HG03575 (cell line): ENCODE data around the gene GOLIM4.
A peak's percentile ranks its signal among the peaks of the same experiment; 100 is the strongest.

Experiments used
- ATAC-seq: cut with Tn5 transposase; IDR thresholded peaks from one replicate; pipeline ENCODE4 v1.9.1; 2021; ENCODE audit not compliant: unreplicated experiment, insufficient number of reproducible peaks, low FRiP score; ENCODE audit errors: extremely low read depth

The GOLIM4 gene

DNA sequence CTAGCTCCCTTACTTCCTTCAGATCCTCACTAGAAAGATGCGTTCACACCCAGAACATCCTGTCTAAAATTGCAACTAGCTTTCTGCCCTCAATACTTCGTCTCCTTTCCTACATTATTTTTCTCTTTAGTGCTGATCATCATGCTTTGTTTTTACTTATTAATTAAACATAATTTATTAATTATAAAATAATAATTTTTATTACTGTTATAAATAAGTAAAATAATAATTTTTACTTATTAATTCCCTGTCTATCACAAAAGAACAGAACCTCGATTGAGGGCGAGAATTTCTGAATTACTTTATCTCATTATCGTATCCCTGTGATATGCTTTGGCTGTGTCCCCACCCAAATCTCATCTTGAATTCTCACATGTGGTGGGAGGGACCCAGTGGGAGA is 41.3 kb downstream of the GOLIM4 start:
- no peak for ATAC-seq

DNA sequence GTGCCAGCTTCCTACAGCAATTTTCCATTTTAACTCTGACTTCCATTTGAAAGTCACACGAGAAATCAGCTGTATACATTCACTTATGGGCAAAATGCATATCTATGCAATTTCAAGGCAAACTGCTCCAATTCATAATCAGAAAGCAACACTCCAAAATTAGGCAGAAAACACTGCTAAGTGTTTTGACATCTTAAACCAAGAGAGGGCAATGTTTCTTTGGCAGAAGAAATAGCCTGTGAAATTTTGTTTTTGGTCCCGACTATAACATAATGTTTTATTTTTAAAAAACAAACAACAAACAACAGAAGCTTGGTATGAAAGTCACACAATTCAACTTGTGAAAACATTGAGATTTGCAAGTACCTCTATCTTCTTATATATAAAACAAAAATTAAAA is 42.6 kb downstream of the GOLIM4 start:
- ATAC-seq: no peak

DNA sequence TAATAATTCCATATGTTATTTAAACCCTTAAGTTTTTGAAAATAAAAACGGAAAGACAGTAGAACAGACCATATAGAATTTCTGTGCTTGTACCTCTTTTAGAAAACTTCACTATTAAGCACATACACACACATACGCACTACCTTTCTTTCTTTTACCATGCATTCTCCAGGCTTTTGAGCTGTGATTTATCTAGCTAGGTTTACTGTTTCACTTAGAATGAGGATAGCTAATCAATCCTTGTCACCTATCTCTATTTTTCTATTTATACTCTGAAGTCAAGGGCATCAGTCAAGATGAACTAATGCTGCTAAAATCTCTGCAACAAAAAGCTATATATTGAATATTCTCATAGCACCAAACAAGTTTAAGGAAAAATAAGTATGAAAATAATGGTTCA is 43.2 kb downstream of the GOLIM4 start:
- ATAC-seq: no peak

DNA sequence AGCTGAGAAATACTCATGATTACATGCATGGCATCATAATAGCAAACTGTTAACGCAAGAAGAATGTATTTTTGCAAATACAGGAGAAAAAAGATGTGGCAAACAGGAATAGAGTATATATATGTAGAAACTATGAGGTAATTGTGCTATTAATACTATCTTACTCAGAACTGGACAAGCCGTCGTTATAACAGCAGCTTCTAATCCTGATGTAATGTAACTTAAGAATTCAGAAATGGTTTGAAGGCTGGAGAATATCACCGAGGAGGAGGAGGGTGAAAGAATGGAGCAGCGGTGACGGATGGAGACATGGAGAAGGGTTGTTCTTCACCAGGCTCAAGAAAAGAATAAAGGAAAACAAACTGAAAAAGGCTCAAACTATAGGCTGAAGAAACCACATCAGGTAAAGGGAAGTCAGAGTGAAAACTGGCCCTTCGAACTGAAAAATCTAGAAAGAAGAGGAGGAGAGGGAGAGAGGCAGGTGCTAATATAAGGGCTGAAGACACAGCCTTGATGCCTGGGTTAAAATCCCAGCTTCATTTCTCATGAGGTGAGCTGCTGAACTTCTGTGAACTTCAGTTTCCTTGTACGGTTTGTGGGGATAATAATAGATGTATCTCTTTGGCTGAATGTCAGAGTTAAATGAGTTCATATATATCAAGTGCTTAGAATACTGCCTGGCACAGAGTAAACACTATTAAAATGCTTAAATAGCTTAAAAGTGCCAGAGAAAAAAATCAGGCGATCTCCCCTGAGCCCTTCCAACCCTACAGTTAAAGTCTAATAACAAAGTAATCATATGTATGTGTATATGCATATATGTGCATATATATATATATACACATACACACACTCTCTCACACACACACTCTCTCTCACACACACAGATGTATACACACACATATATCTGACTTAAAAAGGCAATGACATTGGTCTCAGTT is 43.9 kb downstream of the GOLIM4 start:
- peak; percentile 55 for ATAC-seq

DNA sequence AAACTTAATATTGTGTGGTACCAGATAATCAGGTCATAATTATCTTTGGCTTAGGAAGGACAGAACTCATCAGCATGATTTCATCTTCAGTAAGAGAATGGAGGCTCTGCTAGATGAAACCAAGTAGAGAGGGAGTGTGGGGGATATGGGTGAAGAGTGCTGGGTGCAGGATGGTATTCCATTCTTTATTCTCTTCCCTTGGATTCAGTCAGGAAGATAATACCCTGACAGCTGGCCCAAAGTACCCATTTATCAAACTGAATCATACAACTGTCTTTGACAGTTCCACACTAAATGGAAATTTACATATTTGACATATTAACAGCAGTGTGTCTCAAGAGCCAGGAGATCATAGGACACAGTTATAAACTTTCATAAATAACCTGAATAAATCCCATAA is 44.7 kb downstream of the GOLIM4 start:
- ATAC-seq: no peak

DNA sequence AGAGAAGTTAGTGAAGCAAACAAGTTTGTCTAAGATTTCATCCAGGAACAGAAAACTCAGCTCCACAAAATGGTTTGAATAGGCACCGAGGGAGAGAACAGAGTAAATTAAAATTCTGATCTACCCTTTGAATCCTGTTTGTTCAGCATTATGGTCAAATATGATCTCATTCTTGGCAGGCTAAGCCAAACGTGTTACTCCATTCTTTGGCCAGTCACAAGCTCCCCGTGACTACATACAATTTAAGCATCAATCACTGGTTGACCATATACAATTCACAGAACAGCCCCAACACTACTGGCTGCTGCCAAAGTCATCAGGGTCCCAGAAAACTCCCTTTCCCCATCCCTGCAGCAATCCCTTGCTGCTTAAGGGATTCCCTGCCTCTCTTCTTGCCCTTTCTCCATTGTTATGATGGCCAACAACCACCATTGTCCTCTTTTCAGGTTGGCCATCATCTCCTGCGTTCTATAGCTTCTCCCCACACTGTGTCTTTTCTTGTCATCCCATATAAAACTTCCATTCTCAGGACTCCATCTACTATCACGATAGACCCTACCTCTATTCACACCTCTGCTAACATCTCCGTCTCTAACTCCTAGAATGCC is 46.3 kb downstream of the GOLIM4 start:
- ATAC-seq: no peak

DNA sequence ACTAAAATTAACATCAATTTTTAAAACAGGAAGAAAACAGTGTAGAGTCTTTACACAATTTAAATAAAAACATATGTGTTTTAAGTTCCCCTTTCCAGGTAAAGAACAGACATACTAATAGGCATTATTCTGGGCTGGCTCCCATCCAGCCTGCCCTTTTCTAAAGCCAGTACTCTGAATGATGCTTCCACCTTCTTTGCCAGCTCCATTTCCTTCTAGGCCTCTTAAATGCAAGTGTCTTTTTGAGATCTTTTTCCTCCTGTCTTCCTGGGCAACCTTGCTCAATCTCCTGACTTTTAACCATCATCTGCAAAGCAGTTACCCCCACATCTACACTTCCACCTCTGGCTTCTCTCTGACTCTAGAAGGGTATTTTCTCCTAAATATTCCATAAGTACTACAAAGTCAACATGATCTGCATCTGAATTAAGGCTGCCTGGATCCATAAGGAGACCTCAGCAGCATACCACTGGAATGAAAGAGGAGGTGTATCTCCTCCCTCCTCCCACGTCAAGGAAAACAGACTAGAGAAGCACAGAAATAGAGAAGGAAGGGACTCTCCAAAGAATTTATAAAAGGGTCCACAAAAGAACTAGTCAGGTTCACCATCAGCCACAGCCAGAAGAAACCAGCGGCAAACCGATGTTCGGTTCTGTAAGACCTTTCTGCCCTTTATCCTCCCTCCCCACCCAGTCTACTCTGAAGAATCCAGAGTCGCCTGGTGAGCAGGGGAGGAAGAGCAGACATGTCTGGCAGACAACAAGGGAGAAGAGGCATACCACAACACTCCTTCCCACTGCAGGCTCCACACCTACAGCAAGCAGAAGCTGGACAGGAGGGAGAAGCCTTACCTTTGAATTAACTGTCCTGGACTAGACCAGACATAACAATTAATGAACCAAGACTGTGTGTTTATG is 47.1 kb downstream of the GOLIM4 start:
- no peak for ATAC-seq

DNA sequence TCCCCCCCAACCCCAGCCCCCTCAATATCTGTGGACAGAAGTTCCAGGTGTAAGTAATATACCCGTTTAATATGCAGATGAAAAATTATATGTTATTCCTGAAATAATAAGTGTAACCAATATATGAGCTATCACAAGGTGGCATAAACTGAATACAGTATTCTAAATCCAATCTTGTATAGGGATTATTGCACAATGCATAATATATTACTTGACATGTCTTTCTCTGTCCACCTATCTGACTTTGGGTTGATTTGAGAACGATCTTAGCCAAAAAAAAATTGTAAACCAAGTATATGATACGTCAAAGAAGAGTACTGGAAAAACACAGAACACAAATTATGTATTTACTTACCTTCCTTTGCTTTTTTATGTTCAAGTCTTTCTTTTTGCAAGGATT is 47.8 kb downstream of the GOLIM4 start:
- ATAC-seq: no peak

DNA sequence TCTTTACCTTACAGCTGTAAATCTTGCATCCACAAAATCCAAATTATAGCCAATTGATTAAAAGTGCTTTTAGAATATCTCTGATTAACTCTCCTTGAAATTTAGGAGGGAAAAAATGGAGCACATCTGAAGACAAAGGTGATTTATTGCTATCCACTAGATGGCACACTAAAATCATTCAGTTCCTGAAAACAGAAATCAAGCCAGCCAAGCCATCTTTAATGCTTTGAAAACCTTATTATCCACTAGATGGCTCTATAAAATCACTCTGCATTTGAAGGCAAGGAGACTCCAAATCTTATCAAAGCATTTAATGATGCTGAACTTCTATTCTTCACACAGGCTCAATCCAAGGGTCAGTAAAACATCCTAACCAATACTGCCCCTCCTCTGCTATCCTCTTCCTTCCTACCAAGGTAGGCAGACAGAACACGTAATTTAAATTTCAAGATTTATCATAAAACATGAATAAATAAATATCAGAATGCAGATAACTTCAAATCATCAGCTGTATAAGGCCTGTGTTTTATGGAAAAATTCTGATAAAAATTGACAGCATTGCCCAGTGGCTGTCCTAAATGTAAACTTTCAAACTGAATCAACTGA is 48.4 kb downstream of the GOLIM4 start:
- ATAC-seq: peak; percentile 71

DNA sequence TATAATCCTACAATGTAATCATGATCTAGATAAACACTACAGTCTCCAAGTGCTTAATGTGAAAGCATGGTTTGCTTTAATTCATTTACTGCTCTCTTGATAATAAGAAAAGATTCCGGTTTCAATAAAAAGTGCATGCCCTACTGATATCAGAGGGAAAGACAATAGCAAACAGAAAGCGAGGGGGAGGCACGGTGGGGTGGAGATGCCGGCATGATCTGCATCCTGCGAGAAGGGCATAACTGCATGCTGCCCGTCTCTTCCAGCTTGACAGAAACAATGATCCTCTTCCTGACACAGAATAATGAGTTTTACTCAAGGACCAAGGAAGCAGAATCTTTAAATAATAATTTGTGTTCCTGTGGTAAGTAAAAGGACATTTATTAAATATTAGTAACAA is 51.7 kb downstream of the GOLIM4 start:
- ATAC-seq: no peak

DNA sequence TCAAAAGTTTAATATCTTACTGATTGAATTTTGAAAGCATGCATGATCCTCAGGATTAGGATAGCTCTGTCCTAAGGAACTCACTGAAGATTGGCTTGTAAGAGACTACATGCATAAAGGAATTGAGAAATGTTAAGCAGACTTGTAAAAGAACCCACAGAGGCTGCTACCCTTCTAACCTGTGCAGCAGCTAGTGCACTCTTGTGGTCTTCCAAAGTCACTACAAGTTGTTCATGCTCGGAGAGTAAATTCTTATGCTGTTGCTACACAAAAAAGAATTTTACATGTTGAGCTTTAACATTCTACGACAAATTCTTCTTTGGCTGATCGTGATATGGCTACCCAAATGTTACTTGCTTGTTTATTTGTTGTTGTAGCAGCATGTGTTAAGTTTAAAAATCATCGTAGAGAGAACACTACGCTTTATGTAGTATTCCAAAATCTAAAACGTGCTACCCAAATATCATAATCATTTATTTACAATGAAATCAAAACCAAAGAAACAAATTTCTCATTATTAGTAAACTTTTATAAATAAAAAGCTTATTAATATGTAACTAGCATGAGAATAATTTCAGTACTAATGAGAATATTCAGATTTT is 55.0 kb downstream of the GOLIM4 start:
- ATAC-seq: no peak

DNA sequence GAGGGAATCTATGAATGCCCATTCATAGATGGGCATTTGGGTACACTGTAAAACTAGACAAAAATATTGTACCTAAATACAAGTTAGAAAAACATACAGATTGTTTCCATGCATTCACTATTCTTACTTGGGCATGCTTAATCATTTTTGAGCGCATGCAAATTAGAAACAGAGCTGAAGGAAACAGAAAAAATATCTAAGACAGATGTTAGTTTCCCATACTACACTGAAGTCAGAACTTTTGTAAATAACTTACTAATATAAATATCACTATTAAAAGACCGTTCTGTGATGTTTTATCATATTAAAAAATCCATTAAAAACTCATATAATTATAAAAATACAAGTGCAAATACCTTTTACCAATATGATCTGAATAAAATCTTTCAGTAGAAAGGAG is 58.7 kb downstream of the GOLIM4 start:
- no peak for ATAC-seq

DNA sequence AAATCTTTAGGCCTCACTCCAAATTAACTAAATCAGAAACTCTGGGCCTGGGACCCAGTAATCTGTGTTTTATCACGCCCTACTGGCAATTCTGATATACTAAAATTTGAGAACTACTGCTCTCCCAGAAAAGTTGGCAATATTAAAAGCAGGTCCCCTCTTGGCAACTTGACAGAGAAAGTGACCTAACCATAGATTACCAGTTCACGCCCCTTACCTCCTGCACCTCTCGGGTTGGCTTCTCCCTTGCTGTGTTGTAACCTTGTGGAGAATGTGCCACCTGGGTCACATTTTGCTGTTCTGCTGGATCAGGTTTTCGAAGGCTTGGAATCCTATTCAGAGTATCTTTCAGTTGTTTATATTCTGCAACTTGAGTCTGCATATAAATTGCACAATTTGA is 59.1 kb downstream of the GOLIM4 start:
- no peak for ATAC-seq

DNA sequence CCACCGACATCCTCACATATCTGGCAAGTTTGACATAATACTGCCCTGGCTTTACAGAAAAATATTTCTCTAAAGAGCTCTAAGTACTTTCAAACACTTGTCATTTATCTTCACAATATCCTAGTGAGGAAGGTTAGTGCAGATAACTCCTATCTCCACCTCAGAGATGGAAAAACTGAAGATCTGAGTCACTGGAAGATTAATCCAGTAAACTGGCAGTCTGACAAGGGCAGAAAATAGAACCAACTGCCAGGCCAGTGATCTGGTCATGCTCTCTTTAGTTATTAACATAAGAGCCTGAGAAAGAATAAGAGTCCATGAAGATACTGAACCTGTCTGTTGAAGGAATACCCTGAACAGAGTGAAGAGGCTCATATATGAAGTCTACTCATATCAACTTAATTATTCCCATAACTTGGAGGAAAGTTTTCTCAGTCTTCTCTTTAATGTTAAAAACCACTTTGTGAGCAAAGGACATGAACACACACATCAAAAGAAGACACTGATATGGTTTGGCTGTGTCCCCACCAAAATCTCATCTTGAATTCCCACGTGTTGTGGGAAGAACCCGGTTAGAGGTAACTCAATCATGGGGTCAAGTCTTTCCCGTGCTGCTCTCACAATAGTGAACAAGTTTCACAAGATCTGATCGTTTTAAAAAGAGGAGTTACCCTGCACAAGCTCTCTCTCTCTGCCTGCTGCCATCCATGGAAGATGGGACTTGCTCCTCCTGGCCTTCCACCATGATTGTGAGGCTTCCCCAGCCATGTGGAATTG is 61.4 kb downstream of the GOLIM4 start:
- ATAC-seq: no peak

DNA sequence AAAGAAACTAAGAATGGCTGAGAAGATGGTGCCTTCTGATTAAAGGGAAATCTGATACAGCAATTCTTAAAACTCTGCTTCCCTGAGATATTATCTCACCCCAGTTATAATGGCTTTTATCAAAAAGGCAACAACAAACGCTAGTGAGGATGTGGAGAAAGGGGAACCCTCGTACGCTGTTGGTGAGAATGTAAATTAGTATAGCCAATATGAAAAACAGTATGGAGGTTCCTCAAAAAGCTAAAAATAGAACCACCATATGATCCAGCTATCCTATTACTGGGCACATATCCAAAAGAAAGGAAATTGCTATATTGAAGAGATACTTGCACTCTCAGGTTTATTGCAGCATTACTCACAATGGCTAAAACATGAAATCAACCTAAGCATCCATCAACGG is 65.1 kb downstream of the GOLIM4 start:
- ATAC-seq: no peak

DNA sequence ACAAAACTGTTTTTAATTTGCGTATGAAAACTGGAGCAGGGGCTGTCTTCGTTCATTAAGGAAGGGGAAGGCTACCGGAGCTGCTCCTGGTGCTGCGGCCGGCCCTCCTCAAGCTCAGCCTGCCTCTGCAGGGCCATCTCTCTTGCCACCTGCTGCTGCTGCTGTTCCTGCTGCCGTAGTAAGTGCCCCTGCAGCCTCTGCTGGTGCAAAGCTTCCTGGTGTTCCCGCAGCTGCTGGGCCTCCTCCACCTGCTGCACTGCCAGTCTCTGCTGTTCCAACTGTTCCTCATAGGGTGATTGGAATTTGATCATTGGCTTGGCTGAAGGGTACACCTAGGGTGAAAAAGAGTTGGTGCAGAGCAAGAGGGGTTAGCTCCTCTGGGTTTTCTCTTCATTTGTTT is 66.0 kb downstream of the GOLIM4 start:
- no peak for ATAC-seq

DNA sequence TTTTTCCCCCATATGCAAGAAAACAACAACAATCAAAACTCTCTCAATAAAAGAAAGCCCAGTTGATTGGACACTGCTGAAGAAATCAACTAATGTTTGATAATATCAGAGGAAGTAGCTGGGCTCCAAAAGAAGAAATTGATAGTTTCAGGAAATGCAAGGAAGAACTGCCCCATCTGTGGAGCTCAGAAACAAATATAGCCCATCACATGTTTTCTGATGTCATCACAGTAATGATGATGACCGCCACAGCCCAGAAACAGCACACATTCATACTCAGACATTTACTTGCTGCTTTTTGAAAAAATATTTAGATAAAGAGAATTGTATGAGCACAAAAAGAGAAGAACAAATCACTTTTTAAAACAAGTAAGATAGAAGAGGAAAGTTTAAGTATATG is 67.6 kb downstream of the GOLIM4 start:
- no peak for ATAC-seq

DNA sequence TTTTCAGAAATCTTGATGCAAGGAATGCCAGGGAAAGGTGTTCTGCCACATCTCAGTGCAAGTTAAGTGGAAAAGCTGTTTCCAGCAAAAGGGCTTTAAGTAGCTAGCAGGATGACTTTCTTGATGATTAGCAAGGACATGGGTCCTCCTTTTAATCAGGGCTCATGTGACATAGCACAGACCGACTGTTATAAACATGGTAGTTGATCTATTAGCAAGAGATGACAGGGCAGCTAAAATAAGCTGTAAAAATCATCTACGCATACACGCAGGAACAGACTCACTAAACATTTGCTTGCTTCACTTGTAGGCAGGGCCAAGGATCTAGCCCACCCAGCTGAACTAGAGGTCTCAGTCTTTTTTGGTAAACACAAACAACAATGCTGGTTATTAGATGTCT is 69.0 kb downstream of the GOLIM4 start:
- ATAC-seq: no peak
